Activated CD4-positive, alpha-beta T cell treated with anti-CD3 and anti-CD28 coated beads, Interleukin-2, amount 10 ng/mL, durations not matched to agents 24 days and 14 days (primary cell): ENCODE measurements around the gene ADAM12. TPM values are rescaled to one million over a fixed set of nuclear protein-coding genes. Genes with fewer than 3 reads are reported as not detected.
"Not testable (repeated sequence)": the region's sequence is repeated elsewhere in the genome, so short reads cannot be mapped to it uniquely, and the experiment has no call there.

ENCODE experiments used
- DNase-seq: peaks from one replicate; pipeline ENCODE4 v3.0.0; 2022
- H3K27ac Mint-ChIP-seq: one replicate; pipeline ENCODE4 v1.8.0; 2022; ENCODE audit warnings: mild to moderate bottlenecking, mixed read lengths
- H3K27me3 Mint-ChIP-seq: one replicate; pipeline ENCODE4 v1.8.0; 2022; ENCODE audit warnings: mixed read lengths
- H3K36me3 Mint-ChIP-seq: one replicate; pipeline ENCODE4 v1.8.0; 2022; ENCODE audit warnings: low read depth, mild to moderate bottlenecking, mixed read lengths
- H3K4me1 Mint-ChIP-seq: one replicate; pipeline ENCODE4 v1.8.0; 2021; ENCODE audit warnings: mixed read lengths
- H3K4me3 Mint-ChIP-seq: one replicate; pipeline ENCODE4 v1.8.0; 2022; ENCODE audit warnings: mild to moderate bottlenecking, moderate library complexity, mixed read lengths
- H3K9me3 Mint-ChIP-seq: one replicate; pipeline ENCODE4 v1.8.0; 2021; ENCODE audit warnings: mixed read lengths
- intact Hi-C: fragments of 100-400 bp; cut with micrococcal nuclease; formaldehyde crosslinking; loops from one replicate; pipeline ENCODE4 v1.15.1; 2023
- total RNA-seq: library from RNA; stranded (reverse); gene quantifications from 2 replicates; pipeline ENCODE4 v1.2.3, GENCODE V29; 2022

The ADAM12 gene
- total RNA-seq, 1 donor from 2014 or later, result not detected

- H3K4me1 Mint-ChIP-seq, result no peaks in the 10 kb centered on the region
- no peaks in the 10 kb centered on the region for H3K9me3 Mint-ChIP-seq
- no peak overlapping the region for H3K27ac Mint-ChIP-seq
- no peak for DNase-seq
- no peaks in the 10 kb centered on the region for H3K36me3 Mint-ChIP-seq
- no peak overlapping the region for H3K4me3 Mint-ChIP-seq
- intact Hi-C loops, result loop anchor here (2.0 to 10.0 kb wide), 2 partner anchors 406 to 1874 kb away; no protein-coding TSS in a partner anchor
- H3K27me3 Mint-ChIP-seq, result no peaks in the 10 kb centered on the region
Observed at GRCh38 chr10:125980521-125981035, 407.7 kb downstream of the ADAM12 start.

- no peak for DNase-seq
- H3K9me3 Mint-ChIP-seq, result no peaks in the 10 kb centered on the region
- H3K27ac Mint-ChIP-seq, result no peak overlapping the region
- intact Hi-C loops, result loop anchor here (2.0 to 10.0 kb wide), 3 partner anchors 115 to 1875 kb away; no protein-coding TSS in a partner anchor
- no peaks in the 10 kb centered on the region for H3K27me3 Mint-ChIP-seq
- no peak overlapping the region for H3K4me3 Mint-ChIP-seq
- H3K4me1 Mint-ChIP-seq, result no peaks in the 10 kb centered on the region
- H3K36me3 Mint-ChIP-seq, result no peaks in the 10 kb centered on the region
Observed at GRCh38 chr10:125979976-125980375, 408.3 kb downstream of the ADAM12 start.

- intact Hi-C loops, result loop anchor here (10.0 kb wide), 1 partner anchor 112 kb away; no protein-coding TSS in a partner anchor
Observed at GRCh38 chr10:125976960-125977605, 411.2 kb downstream of the ADAM12 start.

GRCh38 chr10:125970077-125970630, 418.1 kb downstream of the ADAM12 start:
- not testable (repeated sequence) for H3K9me3 Mint-ChIP-seq, H3K27ac Mint-ChIP-seq, H3K4me3 Mint-ChIP-seq, H3K36me3 Mint-ChIP-seq, DNase-seq, H3K4me1 Mint-ChIP-seq, H3K27me3 Mint-ChIP-seq
- intact Hi-C loops, result loop anchor here (10.0 kb wide), 1 partner anchor 105 kb away; no protein-coding TSS in a partner anchor

More at GRCh38 chr10:125976960-125977605, 411.2 kb downstream of the ADAM12 start:
- no peak for DNase-seq
- no peaks in the 10 kb centered on the region for H3K4me1 Mint-ChIP-seq
- no peaks in the 10 kb centered on the region for H3K27me3 Mint-ChIP-seq
- no peak overlapping the region for H3K4me3 Mint-ChIP-seq
- H3K36me3 Mint-ChIP-seq, result no peaks in the 10 kb centered on the region
- no peaks in the 10 kb centered on the region for H3K9me3 Mint-ChIP-seq
- H3K27ac Mint-ChIP-seq, result no peak overlapping the region

- Mint-ChIP-seq H3K27ac (no peak overlapping the region), H3K36me3 (no peaks in the 10 kb centered on the region), H3K4me1 (no peaks in the 10 kb centered on the region), H3K4me3 (no peak overlapping the region), H3K27me3 (peaks cover 4% of the 10 kb centered on the region), H3K9me3 (no peaks in the 10 kb centered on the region)
- intact Hi-C loops, result no loop called here
- DNase-seq, result no peak
Observed at GRCh38 chr10:125967533-125967932, 420.7 kb downstream of the ADAM12 start.

- peaks cover 4% of the 10 kb centered on the region for H3K27me3 Mint-ChIP-seq
- H3K27ac Mint-ChIP-seq, result no peak overlapping the region
- no peak overlapping the region for H3K4me3 Mint-ChIP-seq
- H3K9me3 Mint-ChIP-seq, result no peaks in the 10 kb centered on the region
- intact Hi-C loops, result no loop called here
- no peak for DNase-seq
- H3K36me3 Mint-ChIP-seq, result no peaks in the 10 kb centered on the region
- no peaks in the 10 kb centered on the region for H3K4me1 Mint-ChIP-seq
Observed at GRCh38 chr10:125964558-125964957, 423.7 kb downstream of the ADAM12 start.
